ENCODE data around the gene ORM2.

Gene ORM2

GRCh38 chr9:114341152-114341830, 11.6 kb downstream of the ORM2 start:
- DNase-seq: no peak
- Mint-ChIP-seq H3K4me3 (no peak overlapping the region), H3K9me3 (no peaks in the 10 kb centered on the region), H3K4me1 (peaks cover 6% of the 10 kb centered on the region), H3K27me3 (ENCODE audit: low read depth, poor library complexity) (no peaks in the 10 kb centered on the region), H3K36me3 (ENCODE audit: low read depth) (peaks cover 50% of the 10 kb centered on the region), H3K27ac (peak overlapping the region; percentile 84)
- TF ChIP-seq CTCF (IDR thresholded peaks at IDR 0.05): no peak

- TF ChIP-seq CTCF (IDR thresholded peaks at IDR 0.05): no peak
- H3K36me3 Mint-ChIP-seq (ENCODE audit: low read depth): peaks cover 55% of the 10 kb centered on the region
- no peak overlapping the region for H3K4me3 Mint-ChIP-seq
- DNase-seq: no peak
- peaks cover 6% of the 10 kb centered on the region for H3K4me1 Mint-ChIP-seq
- H3K9me3 Mint-ChIP-seq: no peaks in the 10 kb centered on the region
- H3K27me3 Mint-ChIP-seq (ENCODE audit: low read depth, poor library complexity): no peaks in the 10 kb centered on the region
- no peak overlapping the region for H3K27ac Mint-ChIP-seq
Observed at GRCh38 chr9:114341991-114342390, 12.3 kb downstream of the ORM2 start.

- Mint-ChIP-seq H3K4me1 (peaks cover 7% of the 10 kb centered on the region), H3K36me3 (ENCODE audit: low read depth) (peaks cover 49% of the 10 kb centered on the region), H3K27me3 (ENCODE audit: low read depth, poor library complexity) (no peaks in the 10 kb centered on the region), H3K9me3 (no peaks in the 10 kb centered on the region), H3K4me3 (no peak overlapping the region), H3K27ac (no peak overlapping the region)
- no peak for TF ChIP-seq CTCF (IDR thresholded peaks at IDR 0.05)
- DNase-seq: no peak
Observed at GRCh38 chr9:114342755-114343440, 13.2 kb downstream of the ORM2 start.

- no peaks in the 10 kb centered on the region for H3K9me3 Mint-ChIP-seq
- no peaks in the 10 kb centered on the region for H3K27me3 Mint-ChIP-seq (ENCODE audit: low read depth, poor library complexity)
- H3K4me3 Mint-ChIP-seq: no peak overlapping the region
- H3K4me1 Mint-ChIP-seq: peaks cover 14% of the 10 kb centered on the region
- no peak overlapping the region for H3K27ac Mint-ChIP-seq
- H3K36me3 Mint-ChIP-seq (ENCODE audit: low read depth): peaks cover 51% of the 10 kb centered on the region
- no peak for DNase-seq
- no peak for TF ChIP-seq CTCF (IDR thresholded peaks at IDR 0.05)
Observed at GRCh38 chr9:114343471-114344187, 14.0 kb downstream of the ORM2 start.

GRCh38 chr9:114344188-114344566, 14.5 kb downstream of the ORM2 start:
- peak overlapping the region; percentile 89 for H3K27ac Mint-ChIP-seq

More at GRCh38 chr9:114344188-114344566, 14.5 kb downstream of the ORM2 start:
- Mint-ChIP-seq H3K9me3 (no peaks in the 10 kb centered on the region), H3K36me3 (ENCODE audit: low read depth) (peaks cover 52% of the 10 kb centered on the region), H3K27me3 (ENCODE audit: low read depth, poor library complexity) (no peaks in the 10 kb centered on the region), H3K4me1 (peaks cover 19% of the 10 kb centered on the region), H3K4me3 (no peak overlapping the region)
- no peak for TF ChIP-seq CTCF (IDR thresholded peaks at IDR 0.05)
- no peak for DNase-seq
